Suprapubic skin (tissue), 4 donors: ENCODE measurements around the gene PLEKHG3.

Experiments used
- EP300 ChIP-seq: sonication (generic); formaldehyde crosslinking; IDR thresholded peaks from one replicate; pipeline ENCODE4 v1.6.1; 2017; ENCODE audit warnings: antibody characterized with exemption
- POLR2A ChIP-seq, 2 donors: fragments of 450-650 bp; IDR thresholded peaks; one replicate each; pipeline ENCODE4 v1.6.1; 2017; ENCODE audit warnings: antibody characterized with exemption in 2 of 2, mild to moderate bottlenecking in 2 of 2, moderate library complexity in 2 of 2
- POLR2AphosphoS5 ChIP-seq, 3 donors: sonication (generic); formaldehyde crosslinking; IDR thresholded peaks; one replicate each; pipeline ENCODE4 v1.6.1; 2017; ENCODE audit warnings: antibody characterized with exemption in 3 of 3
- TF ChIP-seq, protein P1 (sequence below), 2 donors: fragments of 200-600 bp in 1 of 2; fragments of 450-650 bp in 1 of 2; sonication (generic) in 1 of 2; IDR thresholded peaks; one replicate each; pipeline ENCODE4 v1.5.1; 2016 to 2019; ENCODE audit warnings: antibody characterized with exemption in 2 of 2, mild to moderate bottlenecking in 1 of 2, moderate library complexity in 1 of 2

DNA sequence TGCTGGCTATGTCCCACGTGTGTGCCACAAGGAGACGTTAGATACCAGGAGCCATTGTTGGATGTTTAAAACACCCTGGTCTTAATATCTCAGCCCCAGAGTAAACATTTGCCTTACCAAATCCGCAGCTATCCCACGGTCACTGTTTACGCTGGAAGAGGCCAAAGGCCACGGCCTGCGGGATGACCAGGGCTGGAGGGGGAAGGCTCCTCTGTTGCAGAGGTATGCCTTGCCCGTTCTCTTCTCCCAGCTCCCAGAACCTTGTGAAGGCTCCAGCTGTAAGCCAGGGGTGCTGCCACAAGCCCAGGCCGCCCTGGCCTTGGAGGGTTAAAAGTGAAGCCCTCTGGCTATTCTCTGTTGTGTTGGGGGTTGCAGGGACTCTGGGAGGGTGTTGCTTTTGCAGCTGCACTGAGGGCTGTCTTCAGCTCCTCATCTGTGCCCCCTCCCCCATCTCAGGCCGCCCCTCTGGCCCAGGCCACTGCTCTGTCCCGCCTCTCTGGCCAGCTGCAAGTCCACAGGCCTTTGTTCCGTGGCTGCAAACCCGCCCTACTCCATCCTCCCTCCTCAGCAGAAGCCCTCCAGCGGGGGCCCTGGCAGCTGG, 2.5 kb downstream of the PLEKHG3 start:
- TF ChIP-seq, protein P1, sequence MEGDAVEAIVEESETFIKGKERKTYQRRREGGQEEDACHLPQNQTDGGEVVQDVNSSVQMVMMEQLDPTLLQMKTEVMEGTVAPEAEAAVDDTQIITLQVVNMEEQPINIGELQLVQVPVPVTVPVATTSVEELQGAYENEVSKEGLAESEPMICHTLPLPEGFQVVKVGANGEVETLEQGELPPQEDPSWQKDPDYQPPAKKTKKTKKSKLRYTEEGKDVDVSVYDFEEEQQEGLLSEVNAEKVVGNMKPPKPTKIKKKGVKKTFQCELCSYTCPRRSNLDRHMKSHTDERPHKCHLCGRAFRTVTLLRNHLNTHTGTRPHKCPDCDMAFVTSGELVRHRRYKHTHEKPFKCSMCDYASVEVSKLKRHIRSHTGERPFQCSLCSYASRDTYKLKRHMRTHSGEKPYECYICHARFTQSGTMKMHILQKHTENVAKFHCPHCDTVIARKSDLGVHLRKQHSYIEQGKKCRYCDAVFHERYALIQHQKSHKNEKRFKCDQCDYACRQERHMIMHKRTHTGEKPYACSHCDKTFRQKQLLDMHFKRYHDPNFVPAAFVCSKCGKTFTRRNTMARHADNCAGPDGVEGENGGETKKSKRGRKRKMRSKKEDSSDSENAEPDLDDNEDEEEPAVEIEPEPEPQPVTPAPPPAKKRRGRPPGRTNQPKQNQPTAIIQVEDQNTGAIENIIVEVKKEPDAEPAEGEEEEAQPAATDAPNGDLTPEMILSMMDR (IDR thresholded peaks at IDR 0.05): no peak
- TF ChIP-seq POLR2AphosphoS5 (IDR thresholded peaks at IDR 0.05) (no peak), POLR2A (IDR thresholded peaks at IDR 0.05) (no peak), EP300 (no peak)
